ENCODE measurements around the gene DIAPH1.

DIAPH1 gene

GRCh38 chr5:141618804-141619554, at the start of gene DIAPH1:
DIAPH1 (minus strand) TSS chr5:141619000; CDS start chr5:141618914, 86 bp downstream.
- DNase-seq (ENCODE audit: low spot score): peak; percentile 92

- no peak for DNase-seq (ENCODE audit: low spot score)
Measured at GRCh38 chr5:141665995-141666940, 47.5 kb upstream of the DIAPH1 start.

- peak; percentile 81 for DNase-seq (ENCODE audit: low spot score)
Measured at GRCh38 chr5:141664733-141665461, 46.1 kb upstream of the DIAPH1 start.

- no peak for DNase-seq (ENCODE audit: low spot score)
Measured at GRCh38 chr5:141663506-141663905, 44.7 kb upstream of the DIAPH1 start.

GRCh38 chr5:141662028-141662427, 43.2 kb upstream of the DIAPH1 start:
- no peak for DNase-seq (ENCODE audit: low spot score)

- DNase-seq (ENCODE audit: low spot score): no peak
Measured at GRCh38 chr5:141657937-141658545, 39.2 kb upstream of the DIAPH1 start.

GRCh38 chr5:141657404-141657803, 38.6 kb upstream of the DIAPH1 start:
- DNase-seq (ENCODE audit: low spot score): no peak

- no peak for DNase-seq (ENCODE audit: low spot score)
Measured at GRCh38 chr5:141656396-141656795, 37.6 kb upstream of the DIAPH1 start.

GRCh38 chr5:141655020-141655419, 36.2 kb upstream of the DIAPH1 start:
- no peak for DNase-seq (ENCODE audit: low spot score)

- no peak for DNase-seq (ENCODE audit: low spot score)
Measured at GRCh38 chr5:141654298-141654697, 35.5 kb upstream of the DIAPH1 start.

- DNase-seq (ENCODE audit: low spot score): no peak
Measured at GRCh38 chr5:141651728-141652105, 32.9 kb upstream of the DIAPH1 start.

- peak; percentile 89 for DNase-seq (ENCODE audit: low spot score)
Measured at GRCh38 chr5:141650851-141651727, 32.3 kb upstream of the DIAPH1 start, which contains the start of gene FCHSD1. FCHSD1 (minus strand) TSS chr5:141651418; CDS start chr5:141651368, 50 bp downstream.

- DNase-seq (ENCODE audit: low spot score): no peak
Measured at GRCh38 chr5:141649972-141650371, 31.2 kb upstream of the DIAPH1 start.

- DNase-seq (ENCODE audit: low spot score): no peak
Measured at GRCh38 chr5:141649056-141649688, 30.4 kb upstream of the DIAPH1 start.

GRCh38 chr5:141647851-141648250, 29.1 kb upstream of the DIAPH1 start:
- no peak for DNase-seq (ENCODE audit: low spot score)

- DNase-seq (ENCODE audit: low spot score): no peak
Measured at GRCh38 chr5:141647242-141647641, 28.4 kb upstream of the DIAPH1 start.

- DNase-seq (ENCODE audit: low spot score): no peak
Measured at GRCh38 chr5:141646026-141646425, 27.2 kb upstream of the DIAPH1 start.

- no peak for DNase-seq (ENCODE audit: low spot score)
Measured at GRCh38 chr5:141641634-141642267, 23.0 kb upstream of the DIAPH1 start.

GRCh38 chr5:141640698-141641097, 21.9 kb upstream of the DIAPH1 start:
- no peak for DNase-seq (ENCODE audit: low spot score)

GRCh38 chr5:141640051-141640415, 21.2 kb upstream of the DIAPH1 start:
- no peak for DNase-seq (ENCODE audit: low spot score)
